Mucosa of descending colon (tissue), 3 donors: ENCODE measurements around the gene PVRIG. TPM values are rescaled to one million over a fixed set of nuclear protein-coding genes. Genes with fewer than 3 reads are reported as not detected.
"Not testable (repeated sequence)": the region's sequence is repeated elsewhere in the genome, so short reads cannot be mapped to it uniquely, and the experiment has no call there.

Experiments
- ATAC-seq: fragments of 200-7000 bp; cut with Tn5 transposase; one replicate; pipeline ENCODE4 v1.9.1; 2020; ENCODE audit warnings: mild to moderate bottlenecking, moderate library complexity
- DNase-seq, 3 donors: peaks; one replicate each; pipeline ENCODE4 v3.0.0-alpha.2; 2020
- H3K36me3 ChIP-seq: fragments of 200-600 bp; one replicate; pipeline ENCODE4 v1.8.0; 2021; ENCODE audit warnings: low read depth, mild to moderate bottlenecking
- H3K4me1 ChIP-seq: fragments of 200-600 bp; one replicate; pipeline ENCODE4 v1.8.0; 2021; ENCODE audit warnings: low read depth, mild to moderate bottlenecking
- H3K4me3 ChIP-seq: fragments of 200-600 bp; one replicate; pipeline ENCODE4 v1.8.0; 2021; ENCODE audit warnings: mild to moderate bottlenecking
- H3K9me3 ChIP-seq: fragments of 200-600 bp; one replicate; pipeline ENCODE4 v1.8.0; 2021; ENCODE audit warnings: mild to moderate bottlenecking
- CTCF ChIP-seq: fragments of 200-600 bp; IDR thresholded peaks from one replicate; pipeline ENCODE4 v1.8.0; 2022; ENCODE audit warnings: antibody characterized with exemption, mild to moderate bottlenecking
- intact Hi-C, 2 donors: fragments of 100-400 bp; cut with DNase I in 1 of 2; cut with micrococcal nuclease in 1 of 2; formaldehyde crosslinking; loops; one replicate each; pipeline versions ENCODE4 v1.11.0 to v1.11.1; 2022; cut with DNase I, micrococcal nuclease
- total RNA-seq, 3 donors: library from RNA; stranded (reverse); fragmentation: NEBNext Ultra II Directional in 2 of 3; extraction: Animal tissue kit (Norgen Biotek cat#: 25700) in 2 of 3; gene quantifications; one replicate each; pipeline versions ENCODE4 v1.2.1 to v1.2.4, GENCODE V29; 2021 to 2023
- donor health status: DM: no; HTN: no; CAD: no; lungs with moderate emphysema.
- donor health status: DM: no; HTN: no; CAD: no.
- donor health status: DM: no; HTN: yes; CAD: no.

The PVRIG gene
- total RNA-seq, 3 donors from 2014 or later = 0.76 to 1.4 TPM; not detected in 1

GRCh38 chr7:100185726-100186125, 34.0 kb upstream of the PVRIG start:
- DNase-seq (no peak), ATAC-seq (no peak)
- Histone ChIP-seq H3K4me3 (no peak overlapping the region), H3K4me1 (no peaks in the 10 kb centered on the region), H3K9me3 (no peaks in the 10 kb centered on the region), H3K36me3 (no peaks in the 10 kb centered on the region)
- TF ChIP-seq CTCF = no peak
- intact Hi-C loops = no loop called here

DNA sequence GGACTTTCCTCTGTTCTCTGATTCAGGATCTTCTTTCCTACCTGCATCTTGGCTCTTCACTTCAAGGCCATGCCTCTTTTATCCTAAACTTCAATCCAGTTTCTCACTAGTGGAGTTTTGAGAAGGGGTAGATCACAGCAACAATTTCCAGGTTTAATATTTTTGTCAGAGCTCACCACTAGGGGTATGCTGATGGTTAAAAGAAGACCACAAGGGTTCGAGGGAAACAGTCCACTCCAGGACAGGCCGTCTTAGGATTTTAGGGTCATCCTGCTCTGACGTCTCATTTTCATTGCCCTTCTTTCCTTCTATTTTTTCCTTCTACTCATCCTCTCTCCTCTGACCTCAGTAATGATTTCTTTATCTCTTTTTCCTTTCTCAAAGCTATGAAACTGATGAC, 30.7 kb upstream of the PVRIG start:
- intact Hi-C loops = no loop called here
- DNase-seq (no peak), ATAC-seq (no peak)
- no peaks in the 10 kb centered on the region for H3K9me3 ChIP-seq
- no peaks in the 10 kb centered on the region for H3K36me3 ChIP-seq
- H3K4me3 ChIP-seq = no peak overlapping the region
- no peaks in the 10 kb centered on the region for H3K4me1 ChIP-seq
- TF ChIP-seq CTCF = no peak

GRCh38 chr7:100190048-100190711, 29.6 kb upstream of the PVRIG start:
- DNase-seq = no peak
- no peak overlapping the region for H3K4me3 ChIP-seq
- no peaks in the 10 kb centered on the region for H3K36me3 ChIP-seq
- ATAC-seq = peak; percentile 69
- intact Hi-C loops = no loop called here
- no peaks in the 10 kb centered on the region for H3K9me3 ChIP-seq
- H3K4me1 ChIP-seq = no peaks in the 10 kb centered on the region
- no peak for TF ChIP-seq CTCF

- ATAC-seq (peak; percentile 56), DNase-seq (no peak)
- no peak overlapping the region for H3K4me3 ChIP-seq
- H3K9me3 ChIP-seq = no peaks in the 10 kb centered on the region
- H3K36me3 ChIP-seq = no peaks in the 10 kb centered on the region
- peaks cover 2% of the 10 kb centered on the region for H3K4me1 ChIP-seq
- TF ChIP-seq CTCF = no peak
- intact Hi-C loops = no loop called here
Observed at GRCh38 chr7:100191775-100192174, 28.0 kb upstream of the PVRIG start.

- H3K4me1 ChIP-seq, DNase-seq, H3K4me3 ChIP-seq, H3K36me3 ChIP-seq, intact Hi-C loops, H3K9me3 ChIP-seq: not testable (repeated sequence)
- ATAC-seq = peak; percentile 64
Observed at GRCh38 chr7:100192281-100192862, 27.4 kb upstream of the PVRIG start.

DNA sequence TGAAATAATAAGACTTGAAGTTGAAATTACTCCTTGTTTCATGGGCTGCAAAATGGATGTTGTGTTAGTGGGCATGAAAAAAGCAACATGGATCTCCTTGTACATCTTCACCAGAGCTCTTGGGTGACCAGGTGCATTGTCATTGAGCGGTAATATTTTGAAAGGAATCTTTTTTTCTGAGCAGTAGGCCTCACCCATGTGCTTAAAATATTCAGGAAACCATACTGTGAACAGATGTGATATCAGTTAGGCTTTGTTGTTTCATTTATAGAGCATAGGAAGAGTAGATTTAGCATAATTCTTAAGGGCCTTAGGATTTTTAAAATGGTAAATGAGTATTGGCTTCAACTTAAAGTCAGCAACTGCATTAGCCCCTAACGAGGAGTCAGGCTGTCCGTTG, 26.8 kb upstream of the PVRIG start:
- Histone ChIP-seq H3K36me3 (no peaks in the 10 kb centered on the region), H3K9me3 (no peaks in the 10 kb centered on the region), H3K4me3 (no peak overlapping the region), H3K4me1 (peaks cover 2% of the 10 kb centered on the region)
- intact Hi-C loops = no loop called here
- DNase-seq = no peak
- TF ChIP-seq CTCF = no peak
- ATAC-seq = no peak
